ENCODE results near the gene SART3.
"Not testable (repeated sequence)": the region's sequence is repeated elsewhere in the genome, so short reads cannot be mapped to it uniquely, and the experiment has no call there.

The SART3 gene

GRCh38 chr12:108563136-108563803 lies 2.3 kb upstream of the SART3 start:
- peak; percentile 91 for DNase-seq

GRCh38 chr12:108562348-108563135 lies 1.6 kb upstream of the SART3 start, which contains the start of gene ISCU:
TSS of gene ISCU (plus strand) at chr12:108562596. CDS start at chr12:108562623, 27 bp downstream.
- DNase-seq = peak; percentile 99

- DNase-seq = peak; percentile 19
Measured at GRCh38 chr12:108561852-108562347, 927 bp upstream of the SART3 start.

GRCh38 chr12:108560321-108560721 lies 652 bp downstream of the SART3 start:
- no peak for DNase-seq

GRCh38 chr12:108559748-108560147 lies 1.2 kb downstream of the SART3 start:
- no peak for DNase-seq

- DNase-seq = no peak
Measured at GRCh38 chr12:108559007-108559655, 1.8 kb downstream of the SART3 start.

- DNase-seq = not testable (repeated sequence)
Measured at GRCh38 chr12:108555383-108555782, 5.6 kb downstream of the SART3 start.

GRCh38 chr12:108553799-108554198 lies 7.2 kb downstream of the SART3 start:
- DNase-seq = no peak

GRCh38 chr12:108551535-108551934 lies 9.4 kb downstream of the SART3 start:
- DNase-seq = no peak

GRCh38 chr12:108548954-108549521 lies 11.9 kb downstream of the SART3 start:
- no peak for DNase-seq

GRCh38 chr12:108547686-108548085 lies 13.3 kb downstream of the SART3 start:
- no peak for DNase-seq

- DNase-seq = no peak
Measured at GRCh38 chr12:108543652-108544051, 17.3 kb downstream of the SART3 start.

- no peak for DNase-seq
Measured at GRCh38 chr12:108542320-108542719, 18.7 kb downstream of the SART3 start.

- no peak for DNase-seq
Measured at GRCh38 chr12:108538616-108539195, 22.3 kb downstream of the SART3 start.

GRCh38 chr12:108538146-108538545 lies 22.8 kb downstream of the SART3 start:
- DNase-seq = no peak

- no peak for DNase-seq
Measured at GRCh38 chr12:108531929-108532848, 28.8 kb downstream of the SART3 start.

- no peak for DNase-seq
Measured at GRCh38 chr12:108530161-108530560, 30.8 kb downstream of the SART3 start.

GRCh38 chr12:108527166-108527496 lies 33.8 kb downstream of the SART3 start:
- no peak for DNase-seq

- no peak for DNase-seq
Measured at GRCh38 chr12:108526482-108527165, 34.3 kb downstream of the SART3 start.

GRCh38 chr12:108525681-108526080 lies 35.3 kb downstream of the SART3 start:
- DNase-seq = no peak

- no peak for DNase-seq
Measured at GRCh38 chr12:108523365-108523764, 37.6 kb downstream of the SART3 start.

Data from CD4-positive, alpha-beta T cell treated with Interleukin-10 for 1 hour (primary cell).